ENCODE data around the gene ZFPM1. TPM values are rescaled to one million over a fixed set of nuclear protein-coding genes. Genes with fewer than 3 reads are reported as not detected.

ZFPM1 gene
- total RNA-seq, 3 donors from 2014 or later: 0.32 to 2.9 (median 2.3) TPM

DNA sequence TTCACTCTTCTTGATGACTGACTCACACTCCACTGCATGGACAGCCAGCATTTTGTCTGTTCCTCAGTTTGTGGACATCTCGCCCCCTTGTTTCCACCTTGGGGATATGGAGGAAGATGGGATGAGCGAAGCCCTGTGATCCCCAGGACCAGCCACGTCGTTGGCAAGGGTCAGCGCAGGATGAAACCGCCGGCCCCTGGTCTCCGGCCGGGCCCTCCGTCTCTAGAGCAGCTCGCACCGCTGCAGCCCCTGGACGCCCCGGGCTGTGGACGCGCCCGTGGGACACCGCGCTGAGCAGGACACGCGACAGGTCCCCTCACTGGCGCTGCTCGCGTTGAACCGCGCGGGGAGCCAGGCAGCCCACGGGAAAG is 116.5 kb downstream of the ZFPM1 start:
- H3K27ac ChIP-seq: peak overlapping the region; percentile 74 to 78
- intact Hi-C loops (cut with DNase I; ENCODE audit: low total_unique reads): no loop called here

GRCh38 chr16:88569985-88570690 is 117.1 kb downstream of the ZFPM1 start, which contains the start of gene ZC3H18:
ZC3H18 (plus strand) TSS chr16:88570403; CDS start chr16:88577124, 6,721 bp downstream.
- intact Hi-C loops (cut with DNase I; ENCODE audit: low total_unique reads): no loop called here
- Histone ChIP-seq H3K9me3 (no peaks in the 10 kb centered on the region), H3K27ac (peak within 1 kb of the TSS; percentile 78 to 90), H3K4me3 (peak within 1 kb of the TSS; percentile 83 to 91 (median 90)), H3K36me3 (no peaks in the 10 kb centered on the region), H3K4me1 (peaks cover 3 to 12% of the 10 kb centered on the region in 2 donors), H3K27me3 (no peaks in the 10 kb centered on the region)
- peak; percentile 95 for DNase-seq (ENCODE audit: low spot score in 2 of 2)
- TF ChIP-seq POLR2AphosphoS5 (IDR thresholded peaks at IDR 0.05): peak; percentile 47 to 86 (median 85)
- TF ChIP-seq, protein P1, sequence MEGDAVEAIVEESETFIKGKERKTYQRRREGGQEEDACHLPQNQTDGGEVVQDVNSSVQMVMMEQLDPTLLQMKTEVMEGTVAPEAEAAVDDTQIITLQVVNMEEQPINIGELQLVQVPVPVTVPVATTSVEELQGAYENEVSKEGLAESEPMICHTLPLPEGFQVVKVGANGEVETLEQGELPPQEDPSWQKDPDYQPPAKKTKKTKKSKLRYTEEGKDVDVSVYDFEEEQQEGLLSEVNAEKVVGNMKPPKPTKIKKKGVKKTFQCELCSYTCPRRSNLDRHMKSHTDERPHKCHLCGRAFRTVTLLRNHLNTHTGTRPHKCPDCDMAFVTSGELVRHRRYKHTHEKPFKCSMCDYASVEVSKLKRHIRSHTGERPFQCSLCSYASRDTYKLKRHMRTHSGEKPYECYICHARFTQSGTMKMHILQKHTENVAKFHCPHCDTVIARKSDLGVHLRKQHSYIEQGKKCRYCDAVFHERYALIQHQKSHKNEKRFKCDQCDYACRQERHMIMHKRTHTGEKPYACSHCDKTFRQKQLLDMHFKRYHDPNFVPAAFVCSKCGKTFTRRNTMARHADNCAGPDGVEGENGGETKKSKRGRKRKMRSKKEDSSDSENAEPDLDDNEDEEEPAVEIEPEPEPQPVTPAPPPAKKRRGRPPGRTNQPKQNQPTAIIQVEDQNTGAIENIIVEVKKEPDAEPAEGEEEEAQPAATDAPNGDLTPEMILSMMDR (IDR thresholded peaks at IDR 0.05): no peak

More for the DNA sequence above, 116.5 kb downstream of the ZFPM1 start:
- Histone ChIP-seq H3K27me3 (no peaks in the 10 kb centered on the region), H3K4me1 (peaks cover 3 to 12% of the 10 kb centered on the region in 2 donors), H3K9me3 (no peaks in the 10 kb centered on the region), H3K4me3 (peak overlapping the region; percentile 83 to 91 (median 90)), H3K36me3 (no peaks in the 10 kb centered on the region)
- no peak for DNase-seq (ENCODE audit: low spot score in 2 of 2)
- TF ChIP-seq POLR2AphosphoS5 (IDR thresholded peaks at IDR 0.05) (peak in 1 of 3 donors; percentile 3), POLR2A (IDR thresholded peaks at IDR 0.05) (no peak)
- TF ChIP-seq, protein P1 (IDR thresholded peaks at IDR 0.05): no peak

DNA sequence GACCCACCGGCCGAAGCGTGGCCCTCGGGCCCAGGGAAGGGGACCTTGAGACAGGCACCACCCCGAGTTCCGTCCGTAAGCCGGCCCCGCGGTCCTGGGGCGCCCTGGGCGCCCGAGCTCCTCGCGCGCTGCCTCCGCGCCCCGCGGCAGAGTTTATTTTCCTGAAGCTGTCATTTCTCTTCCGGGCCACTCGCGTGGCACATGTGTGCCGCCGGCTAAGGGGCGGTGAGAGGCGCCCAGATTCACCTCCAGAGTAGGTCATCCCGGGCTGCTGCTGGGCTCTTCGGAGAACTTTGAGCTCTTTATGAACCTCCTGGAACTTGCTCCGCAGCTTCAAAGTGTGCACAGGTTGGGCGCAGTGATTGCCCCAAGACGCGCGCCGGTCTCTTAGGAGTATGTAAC is 117.6 kb downstream of the ZFPM1 start:
- Histone ChIP-seq H3K36me3 (no peaks in the 10 kb centered on the region), H3K27me3 (no peaks in the 10 kb centered on the region), H3K4me1 (peaks cover 3 to 12% of the 10 kb centered on the region in 2 donors), H3K27ac (peak overlapping the region; percentile 78 to 90), H3K9me3 (no peaks in the 10 kb centered on the region), H3K4me3 (peak overlapping the region; percentile 83 to 91 (median 90))
- DNase-seq (ENCODE audit: low spot score in 2 of 2): no peak
- TF ChIP-seq POLR2A (IDR thresholded peaks at IDR 0.05): no peak
- TF ChIP-seq, protein P1 (IDR thresholded peaks at IDR 0.05): no peak
- TF ChIP-seq POLR2AphosphoS5 (IDR thresholded peaks at IDR 0.05): no peak
- intact Hi-C loops (cut with DNase I; ENCODE audit: low total_unique reads): no loop called here

DNA sequence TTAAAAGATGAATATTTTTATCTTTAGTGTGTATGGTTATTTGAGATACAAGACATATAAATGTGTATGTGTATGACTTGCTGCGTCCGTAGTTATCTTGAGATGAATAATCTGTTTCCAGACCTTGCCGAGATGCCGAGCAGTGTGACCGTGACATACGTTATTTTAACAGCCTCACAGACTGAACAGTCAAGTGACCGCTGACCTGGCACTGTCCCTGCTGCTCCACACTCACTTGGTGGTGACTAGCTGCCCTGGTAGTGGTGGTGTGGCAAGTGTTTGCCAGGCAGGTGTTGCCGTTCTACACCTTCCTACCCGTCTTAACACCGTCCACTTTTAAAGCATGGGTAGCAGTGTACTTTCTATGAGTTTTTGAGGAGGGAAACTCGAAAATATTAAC is 122.2 kb downstream of the ZFPM1 start:
- intact Hi-C loops (cut with DNase I; ENCODE audit: low total_unique reads): no loop called here
- H3K9me3 ChIP-seq: no peaks in the 10 kb centered on the region
- H3K4me3 ChIP-seq: no peak overlapping the region
- TF ChIP-seq POLR2A (IDR thresholded peaks at IDR 0.05): no peak
- no peak for TF ChIP-seq POLR2AphosphoS5 (IDR thresholded peaks at IDR 0.05)
- TF ChIP-seq, protein P1 (IDR thresholded peaks at IDR 0.05): no peak
- peaks cover 3 to 7% of the 10 kb centered on the region in 2 donors for H3K4me1 ChIP-seq
- no peak for DNase-seq (ENCODE audit: low spot score in 2 of 2)
- H3K27me3 ChIP-seq: no peaks in the 10 kb centered on the region
- H3K27ac ChIP-seq: no peak overlapping the region
- peaks cover 6% of the 10 kb centered on the region for H3K36me3 ChIP-seq

DNA sequence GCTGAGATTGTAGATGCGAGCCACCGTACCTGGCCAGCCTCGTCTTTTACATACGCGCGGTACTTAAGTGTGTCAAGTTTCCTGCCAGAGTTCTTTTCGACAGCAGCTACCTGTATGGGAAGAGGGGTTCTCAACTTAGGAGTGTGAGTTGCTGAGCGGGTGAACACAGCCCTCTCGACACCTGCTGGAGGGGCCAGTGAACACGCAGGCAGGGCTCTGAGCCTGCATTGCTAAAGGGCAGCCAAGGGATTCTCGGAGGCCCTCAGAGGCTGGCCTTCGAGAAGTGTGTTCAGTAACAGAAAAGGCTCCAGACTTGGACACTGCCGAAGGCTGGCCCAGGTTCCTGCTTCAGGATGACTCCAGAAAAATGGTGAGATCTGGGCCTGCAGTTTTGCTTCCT is 123.2 kb downstream of the ZFPM1 start:
- TF ChIP-seq, protein P1 (IDR thresholded peaks at IDR 0.05): no peak
- TF ChIP-seq POLR2AphosphoS5 (IDR thresholded peaks at IDR 0.05) (no peak), POLR2A (IDR thresholded peaks at IDR 0.05) (no peak)
- intact Hi-C loops (cut with DNase I; ENCODE audit: low total_unique reads): no loop called here

More for the DNA sequence above, 123.2 kb downstream of the ZFPM1 start:
- H3K27me3 ChIP-seq: no peaks in the 10 kb centered on the region
- peaks cover under 1 to 3% of the 10 kb centered on the region in 2 donors for H3K4me1 ChIP-seq
- H3K27ac ChIP-seq: no peak overlapping the region
- H3K4me3 ChIP-seq: no peak overlapping the region
- no peaks in the 10 kb centered on the region for H3K9me3 ChIP-seq
- H3K36me3 ChIP-seq: peaks cover 6% of the 10 kb centered on the region
- no peak for DNase-seq (ENCODE audit: low spot score in 2 of 2)
